Measurements from ENCODE around the gene OGFOD3.

DNA sequence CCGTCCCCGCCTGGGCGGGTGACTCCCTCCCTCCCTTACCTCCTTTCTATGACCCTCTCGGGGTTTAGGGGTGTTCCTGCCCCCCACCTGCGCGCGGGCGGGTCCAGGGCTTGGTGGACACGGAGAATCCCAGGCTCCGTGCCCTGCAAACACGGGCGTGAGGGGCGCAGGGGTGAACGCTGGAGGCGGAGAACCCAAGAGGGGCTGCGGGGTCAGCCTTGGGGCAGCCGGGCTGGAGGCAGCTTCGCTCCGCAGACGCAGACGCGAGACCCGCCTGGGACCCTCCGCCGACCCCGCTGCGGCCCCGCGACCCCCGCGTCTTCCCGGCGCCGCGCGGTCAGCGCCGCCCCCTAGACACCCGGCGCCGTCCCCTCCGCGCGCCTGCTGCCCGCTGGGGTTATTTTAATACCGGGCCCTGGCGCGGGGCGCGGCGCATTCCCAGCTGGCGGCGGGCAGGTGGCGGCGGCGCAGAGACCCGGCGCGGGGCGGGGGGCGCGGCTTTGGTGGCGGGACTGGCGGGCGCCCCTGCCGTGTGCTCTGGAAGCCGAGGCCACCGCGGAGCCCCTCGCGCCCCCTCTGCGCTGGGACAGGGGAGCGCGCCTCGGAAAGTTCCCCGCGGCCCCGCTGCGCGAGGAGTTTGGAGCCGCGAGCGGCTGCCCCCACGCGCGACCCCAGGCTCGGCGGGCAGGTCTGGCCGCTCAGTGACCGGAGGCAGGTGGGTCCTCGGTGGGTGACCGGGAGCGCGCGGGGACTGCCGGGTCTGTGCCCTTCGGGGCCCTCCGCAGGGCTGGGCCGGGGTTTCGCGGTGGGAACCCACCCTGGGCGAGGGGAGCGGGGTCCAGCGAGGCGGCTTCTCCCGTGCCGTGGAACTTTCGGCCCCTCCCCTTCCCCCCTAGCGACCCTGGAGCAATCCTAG is 46.8 kb downstream of the OGFOD3 start, which contains the start of gene UTS2R:
- TF ChIP-seq POLR2A (IDR thresholded peaks at IDR 0.05) (no peak), EP300 (IDR thresholded peaks at IDR 0.05) (no peak)
- TF ChIP-seq, protein P1, sequence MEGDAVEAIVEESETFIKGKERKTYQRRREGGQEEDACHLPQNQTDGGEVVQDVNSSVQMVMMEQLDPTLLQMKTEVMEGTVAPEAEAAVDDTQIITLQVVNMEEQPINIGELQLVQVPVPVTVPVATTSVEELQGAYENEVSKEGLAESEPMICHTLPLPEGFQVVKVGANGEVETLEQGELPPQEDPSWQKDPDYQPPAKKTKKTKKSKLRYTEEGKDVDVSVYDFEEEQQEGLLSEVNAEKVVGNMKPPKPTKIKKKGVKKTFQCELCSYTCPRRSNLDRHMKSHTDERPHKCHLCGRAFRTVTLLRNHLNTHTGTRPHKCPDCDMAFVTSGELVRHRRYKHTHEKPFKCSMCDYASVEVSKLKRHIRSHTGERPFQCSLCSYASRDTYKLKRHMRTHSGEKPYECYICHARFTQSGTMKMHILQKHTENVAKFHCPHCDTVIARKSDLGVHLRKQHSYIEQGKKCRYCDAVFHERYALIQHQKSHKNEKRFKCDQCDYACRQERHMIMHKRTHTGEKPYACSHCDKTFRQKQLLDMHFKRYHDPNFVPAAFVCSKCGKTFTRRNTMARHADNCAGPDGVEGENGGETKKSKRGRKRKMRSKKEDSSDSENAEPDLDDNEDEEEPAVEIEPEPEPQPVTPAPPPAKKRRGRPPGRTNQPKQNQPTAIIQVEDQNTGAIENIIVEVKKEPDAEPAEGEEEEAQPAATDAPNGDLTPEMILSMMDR (IDR thresholded peaks at IDR 0.05): no peak
